ENCODE results near the gene ELMOD1. TPM values are rescaled to one million over a fixed set of nuclear protein-coding genes. Genes with fewer than 3 reads are reported as not detected.

The ELMOD1 gene
- total RNA-seq, 2 donors from 2014 or later: not detected

DNA sequence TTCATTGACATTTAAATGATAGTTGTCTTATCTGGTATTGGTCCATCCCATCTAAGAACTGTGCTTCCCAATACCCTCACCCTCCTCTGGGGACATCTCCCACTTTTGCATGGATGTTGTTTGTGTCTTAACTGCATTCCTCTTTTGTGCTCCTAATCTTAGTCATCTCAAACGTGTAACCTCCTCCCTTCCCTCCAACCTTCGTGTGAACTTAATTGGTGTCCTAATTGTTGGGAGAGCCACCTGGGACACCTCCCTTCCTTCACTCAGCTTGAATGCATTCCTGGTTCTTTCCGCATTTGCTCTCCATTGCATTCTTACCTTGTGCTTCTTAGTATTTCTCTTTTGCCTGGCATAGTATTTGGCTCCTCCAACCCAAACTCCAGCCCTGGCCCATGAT, 9.8 kb upstream of the ELMOD1 start:
- H3K4me3 ChIP-seq: no peak overlapping the region
- WGBS, 2 donors: 38 to 43% methylated on average over 3 of the region's 3 CpGs
- no peaks in the 10 kb centered on the region for H3K27me3 ChIP-seq
- H3K9me3 ChIP-seq: no peaks in the 10 kb centered on the region
- ATAC-seq (no peak), DNase-seq (no peak)
- TF ChIP-seq POLR2A (IDR thresholded peaks at IDR 0.05): no peak
- TF ChIP-seq, protein P1, sequence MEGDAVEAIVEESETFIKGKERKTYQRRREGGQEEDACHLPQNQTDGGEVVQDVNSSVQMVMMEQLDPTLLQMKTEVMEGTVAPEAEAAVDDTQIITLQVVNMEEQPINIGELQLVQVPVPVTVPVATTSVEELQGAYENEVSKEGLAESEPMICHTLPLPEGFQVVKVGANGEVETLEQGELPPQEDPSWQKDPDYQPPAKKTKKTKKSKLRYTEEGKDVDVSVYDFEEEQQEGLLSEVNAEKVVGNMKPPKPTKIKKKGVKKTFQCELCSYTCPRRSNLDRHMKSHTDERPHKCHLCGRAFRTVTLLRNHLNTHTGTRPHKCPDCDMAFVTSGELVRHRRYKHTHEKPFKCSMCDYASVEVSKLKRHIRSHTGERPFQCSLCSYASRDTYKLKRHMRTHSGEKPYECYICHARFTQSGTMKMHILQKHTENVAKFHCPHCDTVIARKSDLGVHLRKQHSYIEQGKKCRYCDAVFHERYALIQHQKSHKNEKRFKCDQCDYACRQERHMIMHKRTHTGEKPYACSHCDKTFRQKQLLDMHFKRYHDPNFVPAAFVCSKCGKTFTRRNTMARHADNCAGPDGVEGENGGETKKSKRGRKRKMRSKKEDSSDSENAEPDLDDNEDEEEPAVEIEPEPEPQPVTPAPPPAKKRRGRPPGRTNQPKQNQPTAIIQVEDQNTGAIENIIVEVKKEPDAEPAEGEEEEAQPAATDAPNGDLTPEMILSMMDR (IDR thresholded peaks at IDR 0.05): no peak
- no peaks in the 10 kb centered on the region for H3K36me3 ChIP-seq (replicated peaks in 1 of 2; ENCODE audit: insufficient read depth in 1 of 2, low read depth in 2 of 2)
- no peaks in the 10 kb centered on the region for H3K4me1 ChIP-seq
- intact Hi-C loops (cut with DNase I): no loop called here
- H3K27ac ChIP-seq: no peak overlapping the region

DNA sequence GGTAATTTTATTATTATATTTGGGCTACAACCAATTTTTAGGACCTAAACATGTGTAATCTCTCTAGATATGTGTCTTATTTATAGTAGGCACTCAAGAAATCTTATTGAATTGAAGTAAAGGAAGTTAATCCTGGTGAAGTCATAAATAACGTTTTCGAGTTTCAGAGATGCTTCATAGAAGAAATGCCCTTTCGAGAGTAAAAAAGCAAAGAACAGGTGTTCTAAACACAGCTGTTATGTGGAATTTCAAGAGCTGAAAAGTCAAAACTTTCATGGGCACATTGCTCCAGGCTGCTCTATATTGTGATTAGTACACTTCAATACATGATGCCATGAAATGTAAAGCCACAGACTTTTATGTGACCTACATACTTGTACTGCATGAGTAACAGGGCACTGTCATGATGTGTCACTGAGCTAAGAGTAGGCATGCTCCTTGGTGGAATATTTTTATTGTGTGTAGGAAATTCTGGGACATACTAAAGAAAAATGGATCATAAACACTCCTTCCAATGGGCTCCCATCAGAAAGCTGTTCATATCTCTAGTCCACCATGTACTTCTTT, 7.2 kb upstream of the ELMOD1 start:
- Histone ChIP-seq H3K9me3 (no peaks in the 10 kb centered on the region), H3K4me3 (no peak overlapping the region), H3K27ac (no peak overlapping the region), H3K4me1 (no peaks in the 10 kb centered on the region), H3K27me3 (peaks cover 0 to 4% of the 10 kb centered on the region in 2 donors), H3K36me3 (replicated peaks in 1 of 2; ENCODE audit: insufficient read depth in 1 of 2, low read depth in 2 of 2) (no peaks in the 10 kb centered on the region)
- ATAC-seq (no peak), DNase-seq (no peak)
- intact Hi-C loops (cut with DNase I): no loop called here
- TF ChIP-seq POLR2A (IDR thresholded peaks at IDR 0.05): no peak
- TF ChIP-seq, protein P1 (IDR thresholded peaks at IDR 0.05): no peak
- 36 to 43% methylated on average over 3 of the region's 3 CpGs for WGBS, 2 donors

DNA sequence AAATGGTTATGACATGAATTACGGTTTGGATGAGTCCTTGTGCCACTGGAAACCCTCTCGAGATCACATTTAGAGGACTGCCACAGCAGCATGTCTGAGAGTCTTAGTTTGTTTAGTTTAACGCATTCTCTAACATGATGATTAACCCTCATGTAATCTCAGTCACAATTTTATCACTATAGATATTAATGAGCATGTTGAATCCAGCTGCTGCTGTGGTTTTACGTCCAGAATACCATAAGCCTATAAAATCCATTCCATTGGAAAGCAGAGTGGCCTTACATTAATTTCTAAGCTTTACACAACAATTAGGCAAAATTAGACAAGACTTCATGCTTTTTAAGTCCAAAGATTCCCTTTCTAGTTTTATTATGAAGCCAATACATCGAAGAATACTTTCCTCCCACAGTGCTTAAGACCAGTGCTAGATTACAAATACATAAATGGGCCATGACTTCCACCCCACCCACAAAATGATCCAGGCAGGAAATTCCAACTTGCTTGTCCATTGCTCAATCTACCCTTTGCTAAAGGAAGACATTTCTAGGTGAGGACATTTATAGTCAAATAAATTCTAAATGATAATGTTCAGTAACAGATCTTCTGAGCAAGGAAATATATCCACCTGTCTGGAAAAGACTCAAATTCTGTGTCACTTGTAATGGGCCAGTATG, 3.5 kb upstream of the ELMOD1 start:
- WGBS, 2 donors: 67 to 76% methylated on average over 5 of the region's 5 CpGs
- Histone ChIP-seq H3K36me3 (replicated peaks in 1 of 2; ENCODE audit: insufficient read depth in 1 of 2, low read depth in 2 of 2) (no peaks in the 10 kb centered on the region), H3K4me3 (no peak overlapping the region), H3K27ac (no peak overlapping the region), H3K27me3 (peaks cover 11 to 32% of the 10 kb centered on the region in 2 donors), H3K4me1 (peaks cover 26% of the 10 kb centered on the region), H3K9me3 (no peaks in the 10 kb centered on the region)
- DNase-seq: no peak
- ATAC-seq: no peak
- TF ChIP-seq POLR2A (IDR thresholded peaks at IDR 0.05): no peak
- TF ChIP-seq, protein P1 (IDR thresholded peaks at IDR 0.05): no peak
- intact Hi-C loops (cut with DNase I): no loop called here

DNA sequence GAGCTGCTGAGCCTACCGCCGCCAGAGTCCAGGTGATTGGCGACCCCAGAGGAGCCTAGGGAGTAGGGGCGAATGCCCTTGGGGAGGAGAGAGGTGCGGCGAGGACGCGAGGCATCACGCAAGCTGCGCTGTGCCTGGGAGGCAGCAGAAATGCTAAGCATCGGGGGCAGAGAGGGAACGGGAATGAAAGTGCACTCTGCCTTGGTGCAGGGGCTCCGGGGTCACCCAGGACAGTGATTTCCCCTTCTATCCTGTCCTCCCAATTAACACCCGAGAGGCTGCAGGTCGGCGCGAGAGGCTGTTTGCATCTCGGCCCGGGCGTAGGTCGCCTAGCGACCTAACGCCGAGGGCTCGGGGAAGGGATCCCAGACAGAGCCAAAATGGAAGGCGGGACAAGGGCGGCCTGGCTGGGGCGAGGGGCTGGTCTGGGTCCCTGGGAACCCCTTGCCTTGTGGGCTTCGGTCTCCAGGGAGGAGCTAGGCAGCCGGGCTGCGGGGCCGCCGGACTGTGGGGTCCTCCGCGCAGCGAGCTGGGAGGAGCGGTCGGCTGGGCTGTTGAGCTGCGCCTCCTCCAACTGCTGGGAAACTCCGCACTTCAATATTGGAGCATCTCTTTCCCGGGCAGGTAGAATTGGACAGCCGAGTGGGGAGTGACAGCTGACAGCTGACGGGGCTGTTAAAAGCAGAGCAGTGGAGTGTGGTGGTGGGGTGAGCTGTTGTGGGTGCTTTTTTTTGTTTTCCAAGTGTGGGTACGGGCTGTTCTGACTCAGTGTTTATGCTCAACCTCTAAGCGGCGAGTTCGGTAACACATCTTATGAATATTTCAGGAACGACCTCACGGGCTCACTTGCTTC, 657 bp downstream of the ELMOD1 start:
- ATAC-seq: peak; percentile 41
- TF ChIP-seq, protein P1 (IDR thresholded peaks at IDR 0.05): no peak
- TF ChIP-seq POLR2A (IDR thresholded peaks at IDR 0.05): no peak
- Histone ChIP-seq H3K27me3 (peaks cover 11 to 37% of the 10 kb centered on the region in 2 donors), H3K36me3 (replicated peaks in 1 of 2; ENCODE audit: insufficient read depth in 1 of 2, low read depth in 2 of 2) (no peaks in the 10 kb centered on the region), H3K4me3 (peak overlapping the region; percentile 4 to 38), H3K4me1 (peaks cover 26% of the 10 kb centered on the region), H3K27ac (no peak overlapping the region), H3K9me3 (no peaks in the 10 kb centered on the region)
- intact Hi-C loops (cut with DNase I): no loop called here
- WGBS, 2 donors: 2% methylated on average over 40 to 48 of the region's 49 CpGs
- DNase-seq: peak in 2 of 4 donors; percentile 11
